HTERT RPE-1 (cell line): ENCODE measurements around the gene TEX12.
"Not testable (repeated sequence)": the region's sequence is repeated elsewhere in the genome, so short reads cannot be mapped to it uniquely, and the experiment has no call there.

Experiments
- in situ Hi-C: fragments of 300-500 bp; cut with MboI; formaldehyde crosslinking; loops from 4 replicates; pipeline ENCODE4 v1.14.3; 2020; ENCODE audit warnings: low sequenced_read_pairs

The TEX12 gene, protein sequence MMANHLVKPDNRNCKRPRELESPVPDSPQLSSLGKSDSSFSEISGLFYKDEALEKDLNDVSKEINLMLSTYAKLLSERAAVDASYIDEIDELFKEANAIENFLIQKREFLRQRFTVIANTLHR

GRCh38 chr11:112167145-112167544 lies at the start of gene TEX12:
Gene TEX12, plus strand, starts transcription at chr11:112167372. Its CDS starts 1,897 bp downstream, at chr11:112169269.
- in situ Hi-C loops = no loop called here

- in situ Hi-C loops = no loop called here
Measured at GRCh38 chr11:112118176-112118575, 49.0 kb upstream of the TEX12 start.

DNA sequence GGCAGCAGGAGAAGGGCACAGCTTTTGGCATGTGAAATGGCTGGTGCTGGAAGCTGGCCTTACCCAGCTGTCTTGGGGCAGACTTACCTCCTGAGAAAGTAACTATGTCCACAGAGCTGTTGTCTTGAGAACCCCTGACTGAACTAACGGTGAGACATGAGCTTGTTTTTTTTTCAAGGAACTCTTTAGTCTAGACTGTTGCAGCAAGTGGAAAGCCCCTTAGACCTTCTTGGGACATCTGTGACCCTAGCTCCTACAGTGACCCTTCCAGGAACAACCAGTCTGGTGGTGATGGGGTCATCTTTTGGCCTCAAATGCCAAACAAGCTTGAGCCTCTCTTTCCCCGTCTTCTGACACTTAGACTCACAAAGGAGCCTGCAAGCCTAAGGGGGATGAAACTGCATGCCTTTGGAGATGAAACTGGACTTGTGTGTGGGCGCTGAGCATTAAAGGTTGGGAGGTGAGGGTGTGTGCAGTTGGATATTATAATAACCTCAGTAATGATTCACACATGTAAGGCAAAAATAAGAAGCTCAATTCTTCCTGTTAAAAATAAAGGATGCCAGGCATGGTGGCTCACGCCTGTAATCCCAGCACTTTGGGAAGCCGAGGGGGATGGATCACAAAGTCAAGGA lies 45.1 kb upstream of the TEX12 start:
- in situ Hi-C loops = no loop called here

- in situ Hi-C loops = no loop called here
Measured at GRCh38 chr11:112123129-112123528, 44.0 kb upstream of the TEX12 start.

GRCh38 chr11:112127056-112127455 lies 40.1 kb upstream of the TEX12 start:
- in situ Hi-C loops = no loop called here

DNA sequence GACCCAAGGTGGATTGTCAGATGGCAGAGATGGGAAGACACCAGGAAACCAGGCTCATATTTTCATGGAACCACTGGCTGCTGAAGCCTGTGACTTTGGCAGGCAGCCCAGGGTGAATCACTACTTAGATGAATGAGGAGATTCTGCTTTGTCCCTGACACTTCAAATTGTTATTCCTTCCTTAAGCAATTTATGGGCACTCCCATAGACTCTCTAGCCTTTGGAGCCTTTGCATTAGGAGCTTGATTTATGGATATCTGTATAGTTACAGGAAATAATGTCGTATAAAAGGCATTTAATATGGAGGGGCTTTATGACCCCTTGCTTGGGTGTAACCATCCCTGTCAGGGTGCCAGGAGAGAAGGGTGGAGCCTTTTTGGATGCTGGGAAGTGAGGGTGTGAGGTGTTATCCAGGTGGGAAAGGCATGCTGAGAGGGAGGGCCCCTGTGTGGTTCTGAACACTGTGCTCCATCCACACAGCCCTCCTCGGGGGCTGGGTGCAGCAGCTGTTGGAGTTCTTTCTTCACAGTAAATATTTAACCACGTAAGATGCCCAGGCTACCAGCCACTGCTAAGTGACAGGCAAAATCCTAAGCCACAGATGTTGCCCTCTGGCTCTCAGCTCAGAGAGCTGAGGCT lies 38.6 kb upstream of the TEX12 start:
- in situ Hi-C loops = no loop called here

GRCh38 chr11:112129656-112130055 lies 37.5 kb upstream of the TEX12 start:
- in situ Hi-C loops = no loop called here

GRCh38 chr11:112132737-112133136 lies 34.4 kb upstream of the TEX12 start:
- in situ Hi-C loops = no loop called here

GRCh38 chr11:112134473-112134872 lies 32.7 kb upstream of the TEX12 start:
- in situ Hi-C loops = no loop called here

DNA sequence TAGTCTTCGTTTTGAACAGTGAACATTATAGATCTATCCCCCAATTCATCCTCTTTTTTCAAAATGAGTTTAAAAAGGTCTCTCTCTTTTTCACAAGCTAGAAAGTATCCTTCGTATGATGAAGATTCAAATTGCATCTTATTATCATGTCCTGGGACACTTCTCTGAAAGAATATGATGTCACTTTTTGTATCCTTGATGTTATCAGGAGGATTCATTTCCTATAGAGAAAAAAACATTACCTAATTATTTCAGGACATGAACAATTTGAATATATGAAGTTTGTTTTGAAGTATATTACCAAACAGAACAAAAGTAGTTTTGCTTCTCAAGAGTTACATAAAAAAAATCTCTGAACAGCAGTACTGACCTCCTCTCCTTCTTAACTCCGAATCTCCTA lies 23.6 kb upstream of the TEX12 start:
- in situ Hi-C loops = no loop called here

- in situ Hi-C loops = no loop called here
Measured at GRCh38 chr11:112150517-112150916, 16.7 kb upstream of the TEX12 start.

DNA sequence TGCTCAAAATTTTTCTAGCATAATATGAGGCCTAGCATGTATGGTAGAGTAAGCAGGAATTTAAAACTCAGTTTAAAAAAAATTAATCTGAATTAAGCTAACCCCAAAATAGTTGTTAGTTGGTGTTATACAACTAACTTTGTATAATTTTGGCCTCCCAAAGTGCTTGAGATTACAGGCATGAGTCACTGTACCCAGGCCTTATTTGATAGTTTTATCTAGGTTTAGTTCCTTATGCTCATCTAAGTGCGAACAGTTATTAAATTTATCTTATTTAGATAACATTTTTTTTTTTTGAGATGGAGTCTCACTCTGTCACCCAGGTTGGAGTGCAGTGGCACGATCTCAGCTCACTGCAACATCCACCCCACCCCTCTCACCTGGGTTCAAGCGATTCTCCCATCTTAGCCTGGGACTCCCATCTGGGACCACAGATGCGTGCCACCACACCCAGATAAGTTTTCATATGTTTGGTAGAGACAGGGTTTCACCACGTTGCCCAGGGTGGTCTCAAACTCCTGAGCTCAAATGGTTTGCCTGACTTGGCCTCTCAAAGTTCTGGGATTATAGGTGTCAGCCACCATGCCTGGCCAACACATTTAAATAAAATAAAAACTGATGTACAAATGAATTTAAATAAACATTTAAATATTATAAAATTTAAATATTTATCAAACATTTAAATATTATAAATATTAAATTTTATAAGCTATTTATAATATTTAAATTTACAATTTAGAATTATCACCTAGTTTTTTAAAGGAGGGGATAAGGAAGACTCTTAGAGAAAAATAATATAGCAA lies 10.8 kb upstream of the TEX12 start:
- in situ Hi-C loops = no loop called here

GRCh38 chr11:112156956-112157766 lies 10.0 kb upstream of the TEX12 start:
- in situ Hi-C loops = no loop called here

GRCh38 chr11:112159098-112160065 lies 7.8 kb upstream of the TEX12 start:
- in situ Hi-C loops = no loop called here

- in situ Hi-C loops = no loop called here
Measured at GRCh38 chr11:112160091-112160848, 6.9 kb upstream of the TEX12 start.

GRCh38 chr11:112161012-112161411 lies 6.2 kb upstream of the TEX12 start:
- in situ Hi-C loops = no loop called here

DNA sequence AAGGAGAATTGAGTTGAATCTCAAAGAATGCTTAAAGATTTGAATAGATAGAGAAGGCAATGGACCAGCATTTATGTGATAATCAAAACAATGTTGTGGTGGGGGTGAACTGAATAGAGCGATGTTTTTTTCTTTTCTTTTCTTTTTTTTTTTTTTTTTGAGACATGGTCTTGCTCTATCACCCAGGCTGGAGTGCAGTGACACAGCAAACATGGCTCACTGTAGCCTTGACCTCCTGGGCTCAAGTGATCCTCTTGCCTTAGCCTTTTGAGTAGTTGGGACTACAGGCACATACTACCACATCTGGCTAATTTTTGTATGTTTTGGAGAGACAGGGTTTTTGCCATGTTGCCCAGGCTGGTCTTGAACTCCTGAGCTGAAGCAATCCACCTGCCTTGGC lies 5.0 kb upstream of the TEX12 start:
- in situ Hi-C loops = not testable (repeated sequence)

DNA sequence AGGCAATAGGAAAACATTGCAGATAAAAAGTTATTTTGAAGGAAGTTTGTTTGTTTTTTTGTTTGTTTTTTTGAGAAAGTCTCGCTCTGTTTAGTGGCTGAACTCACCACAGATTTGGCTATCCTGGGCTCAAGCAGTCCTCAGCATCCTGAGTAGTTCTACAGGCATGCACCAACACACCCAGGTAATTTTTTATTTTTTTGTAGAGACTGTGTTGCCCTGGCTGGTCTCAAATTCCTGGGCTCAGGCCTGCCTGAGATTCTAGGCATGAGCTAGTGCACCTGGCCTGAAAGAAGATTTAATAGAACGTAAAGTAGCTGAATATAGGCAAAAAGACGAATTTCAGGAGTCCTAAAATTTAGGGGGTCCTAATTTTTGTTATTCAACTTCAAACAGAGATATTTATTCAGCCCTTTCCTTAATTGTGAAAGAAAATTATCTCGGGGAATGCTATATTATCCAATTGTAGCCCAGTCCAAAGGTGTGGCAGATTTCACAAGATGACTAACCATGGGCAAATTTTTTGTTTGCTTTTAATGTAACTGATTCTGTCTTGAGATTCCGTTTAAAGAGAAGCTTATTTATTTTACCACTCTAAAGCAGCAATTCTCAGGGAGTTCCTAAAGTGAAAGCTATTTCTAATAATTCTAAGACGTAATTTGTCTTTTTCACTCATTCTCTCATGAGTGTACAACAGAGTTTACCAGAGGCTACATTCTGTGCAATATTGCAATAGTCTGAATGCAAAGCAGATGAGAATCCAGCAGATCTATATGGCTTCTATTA lies 4.2 kb upstream of the TEX12 start:
- in situ Hi-C loops = no loop called here
